IMR-90 (cell line): ENCODE results near the gene MAK. TPM values are rescaled to one million over a fixed set of nuclear protein-coding genes. Genes with fewer than 3 reads are reported as not detected.

Experiments used
- ATAC-seq: fragments of 200-7000 bp; cut with Tn5 transposase; 2 replicates; pipeline ENCODE4 v1.9.1; 2020; ENCODE audit warnings: low read depth, mild to moderate bottlenecking, moderate library complexity
- BruUV-seq: library from RNA; stranded (reverse); fragments of 400-500 nt; replicated peaks from 2 replicates; lab custom pipeline; 2021; lab: Mats Ljungman, UMichigan
- CTCF ChIA-PET: fragments of 300-600 bp; formaldehyde crosslinking; extraction: SDS; loops from one replicate; lab custom pipeline; 2021; ENCODE audit warnings: antibody characterized with exemption; lab: Yijun Ruan, JAX
- POLR2A ChIA-PET: fragments of 300-600 bp; sonication (Branson Sonifier 250); formaldehyde crosslinking; loops from one replicate; lab custom pipeline; 2022; ENCODE audit warnings: antibody characterized with exemption; ENCODE audit not compliant: unreplicated experiment; lab: Charles Lee
- DNase-seq: peaks from one replicate; pipeline ENCODE4 v3.0.0; 2013
- H2AFZ ChIP-seq: replicated peaks from 2 replicates; pipeline ENCODE3; 2013; ENCODE audit warnings: low read length, mild to moderate bottlenecking; ENCODE audit not compliant: poor library complexity
- H2AK5ac ChIP-seq: 2 replicates; pipeline ENCODE4 v1.6.1; 2013; ENCODE audit warnings: low read depth, low read length, inconsistent platforms
- H2AK9ac ChIP-seq: replicated peaks from 2 replicates; pipeline ENCODE3; 2013; ENCODE audit warnings: mild to moderate bottlenecking, low read depth, low read length, moderate library complexity; ENCODE audit not compliant: poor library complexity
- H2BK120ac ChIP-seq: 2 replicates; pipeline ENCODE4 v1.6.1; 2013; ENCODE audit warnings: low read depth, low read length, inconsistent platforms
- H2BK15ac ChIP-seq: 3 replicates; pipeline ENCODE4 v1.6.1; 2013; ENCODE audit warnings: low read depth, low read length, inconsistent platforms
- H2BK20ac ChIP-seq: 2 replicates; pipeline ENCODE4 v1.6.1; 2013; ENCODE audit warnings: low read depth, mild to moderate bottlenecking, inconsistent platforms, low read length, moderate library complexity
- H2BK5ac ChIP-seq: 2 replicates; pipeline ENCODE4 v1.6.1; 2013; ENCODE audit warnings: mild to moderate bottlenecking, low read depth, low read length, inconsistent platforms; ENCODE audit not compliant: poor library complexity, severe bottlenecking
- H3K14ac ChIP-seq: replicated peaks from 2 replicates; pipeline ENCODE4 v1.6.1; 2013; ENCODE audit warnings: low read depth, low read length, inconsistent platforms
- H3K18ac ChIP-seq: 2 replicates; pipeline ENCODE4 v1.6.1; 2013; ENCODE audit warnings: low read depth, low read length, control low read depth
- H3K23ac ChIP-seq: 2 replicates; pipeline ENCODE4 v1.6.1; 2013; ENCODE audit warnings: low read depth, low read length, inconsistent platforms
- H3K27ac ChIP-seq: 2 replicates; pipeline ENCODE4 v1.5.1; 2013; ENCODE audit warnings: mild to moderate bottlenecking, control low read depth, low read length; ENCODE audit not compliant: insufficient read depth
- H3K27me3 ChIP-seq: 2 replicates; pipeline ENCODE4 v1.6.1; 2013; ENCODE audit warnings: low read length; ENCODE audit not compliant: control insufficient read depth, insufficient read depth
- H3K36me3 ChIP-seq: 2 replicates; pipeline ENCODE4 v1.6.1; 2013; ENCODE audit warnings: low read length, mixed read lengths; ENCODE audit not compliant: control insufficient read depth, insufficient read depth
- H3K4ac ChIP-seq: 2 replicates; pipeline ENCODE4 v1.6.1; 2013; ENCODE audit warnings: low read depth, low read length, inconsistent platforms
- H3K4me1 ChIP-seq: 2 replicates; pipeline ENCODE4 v1.6.1; 2013; ENCODE audit warnings: low read length, mixed read lengths; ENCODE audit not compliant: control insufficient read depth, insufficient read depth
- H3K4me2 ChIP-seq: 2 replicates; pipeline ENCODE4 v1.6.1; 2013; ENCODE audit warnings: low read depth, mild to moderate bottlenecking, control low read depth, low read length, moderate library complexity
- H3K4me3 ChIP-seq: 2 replicates; pipeline ENCODE4 v1.5.1; 2013; ENCODE audit warnings: low read depth, mild to moderate bottlenecking, control low read depth, low read length, moderate library complexity; ENCODE audit not compliant: insufficient read depth
- H3K56ac ChIP-seq: 2 replicates; pipeline ENCODE4 v1.6.1; 2013; ENCODE audit warnings: low read length, inconsistent platforms; ENCODE audit not compliant: insufficient read depth; ENCODE audit errors: extremely low read depth
- H3K79me1 ChIP-seq, 2 experiments: 2 replicates each; pipeline ENCODE4 v1.6.1; 2013; ENCODE audit warnings: low read length in 2 of 2, inconsistent platforms in 1 of 2, low read depth in 1 of 2
- H3K9ac ChIP-seq: 2 replicates; pipeline ENCODE4 v1.6.1; 2013; ENCODE audit warnings: low read depth, low read length, control low read depth
- H3K9me1 ChIP-seq: 2 replicates; pipeline ENCODE4 v1.6.1; 2013; ENCODE audit warnings: low read length, inconsistent platforms; ENCODE audit not compliant: insufficient read depth
- H3K9me3 ChIP-seq: 2 replicates; pipeline ENCODE4 v1.6.1; 2013; ENCODE audit warnings: low read length; ENCODE audit not compliant: control insufficient read depth, insufficient read depth
- H4K20me1 ChIP-seq: 2 replicates; pipeline ENCODE4 v1.6.1; 2013; ENCODE audit warnings: low read length, inconsistent platforms; ENCODE audit not compliant: insufficient read depth
- H4K5ac ChIP-seq: 2 replicates; pipeline ENCODE4 v1.6.1; 2013; ENCODE audit warnings: mild to moderate bottlenecking, low read depth, low read length, control low read depth
- H4K8ac ChIP-seq, 2 experiments: 2 replicates each; pipeline ENCODE4 v1.6.1; 2013; ENCODE audit warnings: low read depth in 2 of 2, low read length in 2 of 2, control low read depth in 1 of 2, inconsistent platforms in 1 of 2
- H4K91ac ChIP-seq: 2 replicates; pipeline ENCODE4 v1.6.1; 2013; ENCODE audit warnings: low read depth, low read length, inconsistent platforms; ENCODE audit not compliant: insufficient read depth
- CHD1 ChIP-seq: IDR thresholded peaks from 2 replicates; pipeline ENCODE4 v1.6.1; 2012; ENCODE audit warnings: low read depth, low read length, improper control_type of control experiment
- MAFK ChIP-seq: IDR thresholded peaks from 2 replicates; pipeline ENCODE4 v1.6.1; 2012; ENCODE audit warnings: low read depth, low read length, improper control_type of control experiment
- NFE2L2 ChIP-seq: fragments of 150-350 bp; IDR thresholded peaks from 2 replicates; pipeline ENCODE4 v1.6.1; 2016; ENCODE audit warnings: low read depth, mild to moderate bottlenecking, low read length
- POLR2A ChIP-seq: IDR thresholded peaks from 2 replicates; pipeline ENCODE4 v1.6.1; 2012; ENCODE audit warnings: mild to moderate bottlenecking, low read depth, low read length
- RAD21 ChIP-seq: IDR thresholded peaks from 2 replicates; pipeline ENCODE4 v1.6.1; 2012; ENCODE audit warnings: low read length, improper control_type of control experiment
- RCOR1 ChIP-seq: IDR thresholded peaks from 2 replicates; pipeline ENCODE4 v1.6.1; 2012; ENCODE audit warnings: mild to moderate bottlenecking, low read length, improper control_type of control experiment; ENCODE audit not compliant: insufficient replicate concordance
- SMC3 ChIP-seq: fragments of 150-350 bp; IDR thresholded peaks from 2 replicates; pipeline ENCODE4 v1.6.1; 2016; ENCODE audit warnings: low read depth, mild to moderate bottlenecking, antibody characterized with exemption, low read length, moderate library complexity
- WGBS, 2 experiments: methylation state at CpG; one replicate each; pipeline versions ENCODE4 v1.1.5 to v1.1.7; 2013; ENCODE audit warnings: missing lambda C conversion rate in 2 of 2; ENCODE audit not compliant: insufficient read length in 1 of 2; ENCODE audit errors: extremely low coverage in 2 of 2; 5-methylcytosine and 5-hydroxymethylcytosine counted together
- dilution Hi-C: fragments of 300-500 bp; cut with HindIII; formaldehyde crosslinking; loops from one replicate; pipeline ENCODE4 v1.14.3; 2018; ENCODE audit warnings: low sequenced_read_pairs; ENCODE audit not compliant: unreplicated experiment
- in situ Hi-C: fragments of 300-500 bp; cut with MboI; formaldehyde crosslinking; loops from 3 replicates; pipeline ENCODE4 v1.14.3; 2019; ENCODE audit warnings: low sequenced_read_pairs, inconsistent platforms, mixed read lengths
- intact Hi-C: fragments of 100-400 bp; cut with micrococcal nuclease; formaldehyde crosslinking; loops from 2 replicates; pipeline ENCODE4 v1.10.0; 2022
- polyA plus RNA-seq, 3 experiments: library from polyadenylated mRNA; depleted of rRNA; stranded (reverse); fragments of >200 nt; gene quantifications; 2 replicates each; pipeline ENCODE4 v1.2.3, GENCODE V29; 2012; ENCODE audit warnings: low replicate concordance in 1 of 3
- total RNA-seq: library from RNA; depleted of rRNA; stranded (reverse); fragments of >200 nt; gene quantifications from 2 replicates; pipeline ENCODE4 v1.2.3, GENCODE V29; 2012
- TF ChIP-seq, protein P1 (sequence below): fragments of 150-350 bp; IDR thresholded peaks from 2 replicates; pipeline ENCODE4 v1.6.1; 2016; ENCODE audit warnings: low read depth, mild to moderate bottlenecking, low read length, moderate library complexity, borderline replicate concordance

MAK gene
- total and polyA plus RNA-seq, 2 of the 4 experiments (the other 2 are of a cell fraction), result not detected

DNA sequence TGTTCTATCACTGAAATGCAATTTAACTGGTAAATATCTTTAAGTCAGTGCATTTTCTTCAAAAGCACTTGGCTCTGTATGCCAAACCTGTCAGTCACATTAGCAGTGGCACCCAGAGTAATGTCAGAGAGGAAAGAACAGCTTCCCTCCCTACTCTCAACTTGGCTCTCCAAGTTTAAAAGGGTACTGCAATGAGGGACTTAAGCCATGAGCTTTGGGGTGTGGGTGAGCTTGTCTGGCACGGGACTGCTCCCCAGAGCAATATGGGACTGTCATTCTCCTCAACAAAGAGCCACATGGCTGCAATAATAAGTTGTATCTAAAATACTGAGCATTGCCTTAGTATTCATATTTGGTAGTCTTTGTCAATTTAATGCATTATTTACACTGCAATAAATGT, 39.5 kb upstream of the MAK start:
- no peak overlapping the region for H3K27ac ChIP-seq
- ChIA-PET CTCF (no interaction called here), POLR2A (no interaction called here)
- no peak overlapping the region for H3K4me2 ChIP-seq
- no peak overlapping the region for H2BK15ac ChIP-seq
- dilution Hi-C loops (no loop called here), in situ Hi-C loops (no loop called here), intact Hi-C loops (no loop called here)
- TF ChIP-seq POLR2A (no peak), SMC3 (no peak), MAFK (no peak), NFE2L2 (no peak), CHD1 (no peak), RAD21 (no peak), RCOR1 (no peak)
- TF ChIP-seq, protein P1, sequence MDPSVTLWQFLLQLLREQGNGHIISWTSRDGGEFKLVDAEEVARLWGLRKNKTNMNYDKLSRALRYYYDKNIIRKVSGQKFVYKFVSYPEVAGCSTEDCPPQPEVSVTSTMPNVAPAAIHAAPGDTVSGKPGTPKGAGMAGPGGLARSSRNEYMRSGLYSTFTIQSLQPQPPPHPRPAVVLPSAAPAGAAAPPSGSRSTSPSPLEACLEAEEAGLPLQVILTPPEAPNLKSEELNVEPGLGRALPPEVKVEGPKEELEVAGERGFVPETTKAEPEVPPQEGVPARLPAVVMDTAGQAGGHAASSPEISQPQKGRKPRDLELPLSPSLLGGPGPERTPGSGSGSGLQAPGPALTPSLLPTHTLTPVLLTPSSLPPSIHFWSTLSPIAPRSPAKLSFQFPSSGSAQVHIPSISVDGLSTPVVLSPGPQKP, result no peak
- H3K9ac ChIP-seq, result no peak overlapping the region
- no peak overlapping the region for H2AK9ac ChIP-seq
- no peaks in the 10 kb centered on the region for H3K9me1 ChIP-seq
- no peak overlapping the region for H2AFZ ChIP-seq
- ATAC-seq, result no peak
- no peak overlapping the region for H4K5ac ChIP-seq
- H2BK120ac ChIP-seq, result no peak overlapping the region
- H3K23ac ChIP-seq, result no peak overlapping the region
- H3K4ac ChIP-seq, result no peak overlapping the region
- no peak overlapping the region for H2AK5ac ChIP-seq
- H3K27me3 ChIP-seq, result peaks cover 37% of the 10 kb centered on the region
- H4K91ac ChIP-seq, result no peak overlapping the region
- DNase-seq, result no peak
- no TSS peak for BruUV-seq
- no peak overlapping the region for H2BK20ac ChIP-seq
- H3K36me3 ChIP-seq, result no peaks in the 10 kb centered on the region
- no peak overlapping the region for H2BK5ac ChIP-seq
- no peaks in the 10 kb centered on the region for H3K4me1 ChIP-seq
- H4K20me1 ChIP-seq, result no peaks in the 10 kb centered on the region
- peaks cover 2% of the 10 kb centered on the region; the same call in 1 of the 2 replicates for H3K9me3 ChIP-seq
- H3K18ac ChIP-seq, result no peak overlapping the region
- no peak overlapping the region for H3K56ac ChIP-seq
- no CpG with 5 or more reads among the region's 1 CpG for WGBS, 2 experiments
- no peaks in the 10 kb centered on the region for H3K79me1 ChIP-seq
- H3K4me3 ChIP-seq, result no peak overlapping the region
- no peak overlapping the region for H4K8ac ChIP-seq
- H3K14ac ChIP-seq, result no peak overlapping the region
